Sigmoid colon (tissue), 7 donors: ENCODE data around the gene HLA-G. TPM values are rescaled to one million over a fixed set of nuclear protein-coding genes. Genes with fewer than 3 reads are reported as not detected.

Experiments used
- DNase-seq: peaks from one replicate; pipeline ENCODE4 v3.0.0-alpha.2; 2019
- H3K27ac ChIP-seq, 4 donors: fragments of 200-600 bp; sonication (generic); one replicate each; pipeline ENCODE4 v1.5.1; 2016 to 2019; ENCODE audit warnings: mild to moderate bottlenecking in 1 of 4
- H3K27me3 ChIP-seq, 3 donors: fragments of 200-600 bp; sonication (generic); one replicate each; pipeline ENCODE4 v1.5.1; 2019; ENCODE audit warnings: mild to moderate bottlenecking in 1 of 3
- H3K36me3 ChIP-seq, 4 donors: fragments of 200-600 bp; sonication (generic); one replicate each; pipeline ENCODE4 v1.5.1; 2016 to 2019
- H3K4me1 ChIP-seq, 4 donors: fragments of 200-600 bp; sonication (generic); one replicate each; pipeline ENCODE4 v1.5.1; 2017 to 2019
- H3K4me3 ChIP-seq, 4 donors: fragments of 200-600 bp; sonication (generic); one replicate each; pipeline ENCODE4 v1.5.1; 2017 to 2019; ENCODE audit warnings: mild to moderate bottlenecking in 2 of 4, moderate library complexity in 1 of 4
- H3K9me3 ChIP-seq, 4 donors: fragments of 200-600 bp in 3 of 4; sonication (generic) in 3 of 4; one replicate each; pipeline versions ENCODE4 v1.5.1 to v1.6.1; 2013 to 2019
- EP300 ChIP-seq, 4 donors: sonication (generic); formaldehyde crosslinking; IDR thresholded peaks; one replicate each; pipeline ENCODE4 v1.6.1; 2017; ENCODE audit warnings: antibody characterized with exemption in 4 of 4
- POLR2A ChIP-seq, 2 donors: fragments of 450-650 bp; IDR thresholded peaks; one replicate each; pipeline ENCODE4 v1.6.1; 2016; ENCODE audit warnings: antibody characterized with exemption in 2 of 2, mild to moderate bottlenecking in 2 of 2, moderate library complexity in 2 of 2
- POLR2AphosphoS5 ChIP-seq, 4 donors: sonication (generic); formaldehyde crosslinking; IDR thresholded peaks; one replicate each; pipeline ENCODE4 v1.6.1; 2017; ENCODE audit warnings: antibody characterized with exemption in 4 of 4
- WGBS, 2 donors: extraction: QIAGEN DNeasy Blood & Tissue Kit; methylation state at CpG; one replicate each; pipeline ENCODE4 v1.1.7; 2013; 5-methylcytosine and 5-hydroxymethylcytosine counted together
- intact Hi-C: fragments of 100-400 bp; cut with DNase I; formaldehyde crosslinking; loops from one replicate; pipeline ENCODE4 v1.15.1; 2023
- polyA plus RNA-seq, 3 donors: library from polyadenylated mRNA; stranded (reverse); fragments of 200-250 nt; gene quantifications; one replicate each; pipeline ENCODE4 v1.2.3, GENCODE V29; 2013
- total RNA-seq, 4 donors: library from RNA; depleted of rRNA; stranded (reverse); fragments of >200 nt; gene quantifications; one replicate each; pipeline ENCODE4 v1.1.0, GENCODE V29; 2016
- TF ChIP-seq, protein P1 (sequence below), 4 experiments: fragments of 450-650 bp in 3 of 4; fragments of 200-600 bp in 1 of 4; IDR thresholded peaks; one replicate each; pipeline ENCODE4 v1.5.1; 2016 to 2019; ENCODE audit warnings: antibody characterized with exemption in 4 of 4, mild to moderate bottlenecking in 3 of 4, moderate library complexity in 2 of 4
- donor health status: healthy with polysubstance abuse.
- donor health status: Bipolar disorder and iron deficiency.
- donor health status: healthy.

HLA-G gene
- total and polyA plus RNA-seq, 7 donors = 0.09 TPM; not detected in 6

GRCh38 chr6:29861521-29862255, 34.1 kb downstream of the HLA-G start:
- no peak overlapping the region for H3K4me3 ChIP-seq
- no peaks in the 10 kb centered on the region for H3K36me3 ChIP-seq
- H3K27ac ChIP-seq = no peak overlapping the region
- H3K9me3 ChIP-seq = no peaks in the 10 kb centered on the region
- intact Hi-C loops = no loop called here
- TF ChIP-seq POLR2A (IDR thresholded peaks at IDR 0.05) (no peak), POLR2AphosphoS5 (IDR thresholded peaks at IDR 0.05) (no peak), EP300 (IDR thresholded peaks at IDR 0.05) (no peak)
- TF ChIP-seq, protein P1, sequence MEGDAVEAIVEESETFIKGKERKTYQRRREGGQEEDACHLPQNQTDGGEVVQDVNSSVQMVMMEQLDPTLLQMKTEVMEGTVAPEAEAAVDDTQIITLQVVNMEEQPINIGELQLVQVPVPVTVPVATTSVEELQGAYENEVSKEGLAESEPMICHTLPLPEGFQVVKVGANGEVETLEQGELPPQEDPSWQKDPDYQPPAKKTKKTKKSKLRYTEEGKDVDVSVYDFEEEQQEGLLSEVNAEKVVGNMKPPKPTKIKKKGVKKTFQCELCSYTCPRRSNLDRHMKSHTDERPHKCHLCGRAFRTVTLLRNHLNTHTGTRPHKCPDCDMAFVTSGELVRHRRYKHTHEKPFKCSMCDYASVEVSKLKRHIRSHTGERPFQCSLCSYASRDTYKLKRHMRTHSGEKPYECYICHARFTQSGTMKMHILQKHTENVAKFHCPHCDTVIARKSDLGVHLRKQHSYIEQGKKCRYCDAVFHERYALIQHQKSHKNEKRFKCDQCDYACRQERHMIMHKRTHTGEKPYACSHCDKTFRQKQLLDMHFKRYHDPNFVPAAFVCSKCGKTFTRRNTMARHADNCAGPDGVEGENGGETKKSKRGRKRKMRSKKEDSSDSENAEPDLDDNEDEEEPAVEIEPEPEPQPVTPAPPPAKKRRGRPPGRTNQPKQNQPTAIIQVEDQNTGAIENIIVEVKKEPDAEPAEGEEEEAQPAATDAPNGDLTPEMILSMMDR (IDR thresholded peaks at IDR 0.05) = no peak
- DNase-seq = no peak
- peaks cover 0 to 5% (median 1%) of the 10 kb centered on the region in 4 donors for H3K4me1 ChIP-seq
- WGBS, 2 donors = 81 to 83% methylated on average over 6 of the region's 6 CpGs
- peaks cover 0 to 33% (median 5%) of the 10 kb centered on the region in 3 donors for H3K27me3 ChIP-seq

DNA sequence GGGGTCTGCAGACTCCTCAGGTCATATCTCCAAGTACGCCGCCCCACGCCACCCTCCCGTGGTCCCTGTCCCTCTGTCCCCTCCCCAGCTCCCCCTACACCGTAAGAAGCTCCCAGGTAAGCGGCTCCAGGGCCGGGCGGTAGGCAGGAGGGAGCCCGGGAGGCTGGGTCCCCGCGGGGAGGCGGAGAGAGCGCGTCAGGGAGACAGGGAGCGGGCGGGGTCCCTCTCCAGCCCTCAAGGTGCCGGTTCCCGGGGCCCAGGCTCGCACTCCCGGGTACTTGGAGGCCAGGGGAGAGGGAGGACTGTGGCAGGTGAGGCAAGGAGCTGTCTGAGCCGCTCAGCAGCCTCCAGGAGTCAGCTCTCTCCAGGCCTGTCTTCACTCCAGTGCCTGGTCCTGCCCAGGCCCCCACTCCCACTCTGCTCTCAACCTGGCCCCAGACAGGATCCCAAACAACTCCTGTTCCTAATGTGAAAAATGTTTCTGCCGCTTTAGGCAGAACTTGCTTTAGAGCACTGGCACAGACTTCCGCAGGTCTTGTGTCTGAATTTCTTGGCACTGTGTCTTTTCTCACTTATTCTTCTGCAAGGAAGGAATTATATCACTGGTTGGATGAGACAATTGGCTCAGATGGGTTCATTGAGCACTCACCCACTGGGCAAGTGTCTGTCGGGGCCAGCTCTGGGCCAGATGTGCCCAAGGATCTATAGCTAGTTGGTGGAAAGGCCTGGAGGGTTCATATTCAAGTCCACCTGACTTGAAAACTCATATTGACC, 36.6 kb downstream of the HLA-G start:
- intact Hi-C loops = no loop called here
- WGBS, 2 donors = 25 to 47% methylated on average over 24 of the region's 24 CpGs
- peaks cover 0 to 34% (median 5%) of the 10 kb centered on the region in 3 donors for H3K27me3 ChIP-seq

DNA sequence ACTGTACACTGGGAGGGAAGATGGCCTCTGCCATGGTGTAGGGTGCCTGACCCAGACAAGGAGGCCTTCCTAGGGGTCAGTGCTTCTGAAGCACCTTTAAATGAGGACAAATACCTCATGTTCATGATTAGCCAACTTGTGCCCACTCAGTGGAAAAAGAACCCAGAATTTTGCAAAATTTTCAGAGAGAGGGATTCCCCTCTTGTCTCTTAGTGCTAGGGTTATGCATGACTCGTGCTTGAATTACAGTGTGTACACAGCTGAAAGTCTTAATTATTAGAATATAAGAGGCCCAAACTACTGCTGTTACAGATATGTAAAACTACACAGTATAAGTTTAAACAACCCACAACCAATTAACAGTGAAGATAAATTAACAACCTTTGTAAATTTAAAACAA, 38.0 kb downstream of the HLA-G start:
- 46 to 56% methylated on average over 1 of the region's 1 CpG for WGBS, 2 donors
- no peak for DNase-seq
- H3K36me3 ChIP-seq = no peaks in the 10 kb centered on the region
- intact Hi-C loops = no loop called here
- H3K4me3 ChIP-seq = no peak overlapping the region
- no peak overlapping the region for H3K27ac ChIP-seq
- H3K9me3 ChIP-seq = no peaks in the 10 kb centered on the region
- peaks cover 0 to 31% (median 5%) of the 10 kb centered on the region in 3 donors for H3K27me3 ChIP-seq
- no peak for TF ChIP-seq POLR2AphosphoS5 (IDR thresholded peaks at IDR 0.05)
- no peak for TF ChIP-seq POLR2A (IDR thresholded peaks at IDR 0.05)
- TF ChIP-seq EP300 (IDR thresholded peaks at IDR 0.05) = no peak
- TF ChIP-seq, protein P1 (IDR thresholded peaks at IDR 0.05) = no peak
- peaks cover 0 to 5% (median 1%) of the 10 kb centered on the region in 4 donors for H3K4me1 ChIP-seq

More for the DNA sequence above, 36.6 kb downstream of the HLA-G start:
- DNase-seq = no peak
- Histone ChIP-seq H3K36me3 (no peaks in the 10 kb centered on the region), H3K9me3 (no peaks in the 10 kb centered on the region), H3K27ac (no peak overlapping the region), H3K4me3 (no peak overlapping the region), H3K4me1 (peaks cover 0 to 5% (median 1%) of the 10 kb centered on the region in 4 donors)
- TF ChIP-seq EP300 (IDR thresholded peaks at IDR 0.05) (no peak), POLR2AphosphoS5 (IDR thresholded peaks at IDR 0.05) (no peak), POLR2A (IDR thresholded peaks at IDR 0.05) (no peak)
- TF ChIP-seq, protein P1 (IDR thresholded peaks at IDR 0.05) = no peak

DNA sequence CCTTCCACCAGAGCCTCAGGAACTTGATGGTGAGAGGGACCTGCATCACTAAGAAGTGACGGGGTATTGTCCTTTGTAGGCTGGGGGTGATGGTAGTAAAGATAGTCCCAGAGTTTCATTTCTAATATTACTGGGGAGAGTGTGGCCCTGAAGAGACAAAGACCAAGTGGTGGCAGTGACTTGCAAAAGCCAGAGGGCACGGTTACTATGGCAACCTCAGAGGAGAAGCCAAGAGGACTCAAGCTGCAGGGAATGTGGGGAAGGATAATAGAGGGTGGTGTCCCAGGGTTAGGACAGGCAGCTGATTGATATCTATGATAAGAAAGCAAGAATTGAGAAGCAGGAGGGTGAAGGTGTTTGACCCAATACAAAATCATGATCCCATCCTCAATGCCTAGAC, 42.5 kb downstream of the HLA-G start:
- intact Hi-C loops = no loop called here
- H3K36me3 ChIP-seq = no peaks in the 10 kb centered on the region
- 43 to 55% methylated on average over 2 of the region's 2 CpGs for WGBS, 2 donors
- H3K27me3 ChIP-seq = peaks cover 0 to 7% (median 0%) of the 10 kb centered on the region in 3 donors
- no peak overlapping the region for H3K4me3 ChIP-seq
- DNase-seq = no peak
- H3K4me1 ChIP-seq = no peaks in the 10 kb centered on the region
- no peaks in the 10 kb centered on the region for H3K9me3 ChIP-seq
- no peak overlapping the region for H3K27ac ChIP-seq
- TF ChIP-seq POLR2A (IDR thresholded peaks at IDR 0.05) = no peak
- no peak for TF ChIP-seq POLR2AphosphoS5 (IDR thresholded peaks at IDR 0.05)
- no peak for TF ChIP-seq EP300 (IDR thresholded peaks at IDR 0.05)
- TF ChIP-seq, protein P1 (IDR thresholded peaks at IDR 0.05) = no peak
